HG02970 (cell line): Measurements from ENCODE around the gene KRTAP10-5.
"Not testable (repeated sequence)": the region's sequence is repeated elsewhere in the genome, so short reads cannot be mapped to it uniquely, and the experiment has no call there.

Source experiments
- ATAC-seq: cut with Tn5 transposase; IDR thresholded peaks from one replicate; pipeline ENCODE4 v1.9.1; 2021; ENCODE audit warnings: mild to moderate bottlenecking, moderate library complexity, moderate number of reproducible peaks; ENCODE audit not compliant: unreplicated experiment, low FRiP score

Gene KRTAP10-5

DNA sequence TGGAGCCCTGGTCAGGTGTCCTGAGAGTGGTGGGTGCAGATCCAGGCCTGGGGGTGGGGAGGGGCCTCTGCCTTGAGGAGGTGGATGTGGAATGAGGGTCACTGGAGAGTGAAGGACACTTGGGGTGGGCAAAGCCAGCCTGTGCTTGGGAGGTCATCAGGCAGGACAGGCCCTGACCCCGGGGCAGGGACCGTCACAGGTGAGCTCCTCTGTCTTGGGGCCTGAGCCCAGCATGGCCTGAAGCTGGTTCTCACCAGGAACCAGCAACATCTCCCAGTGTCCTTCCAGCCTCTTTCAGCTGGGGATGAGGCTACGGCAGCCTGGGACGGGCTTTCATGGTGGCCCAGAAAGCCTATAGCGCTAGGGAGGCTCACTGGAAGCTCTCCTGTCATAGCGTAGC, 28.3 kb downstream of the KRTAP10-5 start:
- ATAC-seq: no peak

GRCh38 chr21:44551340-44551961, 29.0 kb downstream of the KRTAP10-5 start, which contains the start of gene KRTAP10-2:
KRTAP10-2 (minus strand) TSS chr21:44551505; CDS start chr21:44551458, 47 bp downstream.
- ATAC-seq: no peak

- no peak for ATAC-seq
These were observed 29.6 kb downstream of the KRTAP10-5 start for GRCh38 chr21:44550807-44551206.

DNA sequence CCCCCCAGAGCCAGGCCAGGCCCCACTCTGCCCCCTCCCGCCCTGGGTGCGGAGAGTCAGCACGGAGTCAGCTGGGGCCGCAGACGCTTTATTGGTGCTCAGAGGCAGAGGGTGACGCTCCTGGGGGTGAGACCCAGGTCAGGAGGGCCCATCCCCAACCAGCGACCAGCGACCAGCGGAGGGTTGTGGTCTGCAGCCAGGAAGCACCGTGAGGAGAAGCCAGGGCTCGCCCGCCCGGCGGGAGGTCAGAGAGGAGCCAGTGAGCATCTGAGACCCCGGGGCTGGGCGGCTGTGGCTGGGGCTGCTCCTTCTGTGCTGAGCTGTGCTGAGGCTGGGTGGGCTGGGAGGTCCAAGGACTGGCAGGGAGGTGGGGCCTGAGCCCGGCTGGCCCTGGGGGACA, 30.1 kb downstream of the KRTAP10-5 start:
- not testable (repeated sequence) for ATAC-seq

- ATAC-seq: no peak
These were observed 30.7 kb downstream of the KRTAP10-5 start for GRCh38 chr21:44549525-44550211.

- ATAC-seq: no peak
These were observed 31.5 kb downstream of the KRTAP10-5 start for GRCh38 chr21:44548922-44549321.

DNA sequence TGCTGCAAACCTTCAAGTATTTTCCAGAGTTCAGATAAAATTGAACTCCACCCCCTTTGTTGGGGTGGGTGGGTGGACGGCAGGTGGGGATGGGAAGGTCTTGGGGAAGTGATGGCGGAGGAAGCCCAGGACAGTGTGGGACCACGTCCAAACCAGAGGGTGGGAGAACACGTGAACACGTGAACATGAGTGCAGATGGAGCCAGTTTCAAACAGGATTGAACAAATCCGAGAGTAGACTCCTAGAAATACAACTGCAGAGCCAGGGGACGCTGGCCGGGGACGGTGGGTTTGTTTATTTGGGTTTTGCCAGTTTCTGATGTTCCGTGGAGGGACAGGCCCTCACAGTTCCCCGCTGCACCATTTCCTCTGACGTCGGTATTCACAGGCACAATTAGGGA, 32.0 kb downstream of the KRTAP10-5 start:
- ATAC-seq: no peak

- no peak for ATAC-seq
These were observed 32.6 kb downstream of the KRTAP10-5 start for GRCh38 chr21:44547656-44548331.

DNA sequence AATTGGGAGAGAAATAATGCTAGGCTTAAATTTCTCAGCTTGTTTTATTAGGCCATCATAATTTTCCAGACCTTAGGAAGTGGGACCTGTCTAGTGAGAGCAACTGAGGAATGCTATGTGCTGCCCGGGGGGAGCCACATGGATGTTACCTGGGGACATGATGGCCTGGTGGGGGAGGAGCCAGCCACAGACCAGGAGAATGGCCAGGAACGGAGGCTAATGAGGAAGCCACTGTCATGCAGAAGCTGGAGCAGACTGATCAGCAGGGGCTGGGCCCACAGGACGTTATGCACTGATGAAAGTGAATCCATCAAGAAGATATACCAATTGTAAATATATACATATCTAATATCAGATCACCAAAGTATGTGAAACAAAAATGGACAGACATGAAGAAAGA, 35.8 kb downstream of the KRTAP10-5 start:
- ATAC-seq: no peak

GRCh38 chr21:44542716-44543115, 37.7 kb downstream of the KRTAP10-5 start:
- no peak for ATAC-seq

DNA sequence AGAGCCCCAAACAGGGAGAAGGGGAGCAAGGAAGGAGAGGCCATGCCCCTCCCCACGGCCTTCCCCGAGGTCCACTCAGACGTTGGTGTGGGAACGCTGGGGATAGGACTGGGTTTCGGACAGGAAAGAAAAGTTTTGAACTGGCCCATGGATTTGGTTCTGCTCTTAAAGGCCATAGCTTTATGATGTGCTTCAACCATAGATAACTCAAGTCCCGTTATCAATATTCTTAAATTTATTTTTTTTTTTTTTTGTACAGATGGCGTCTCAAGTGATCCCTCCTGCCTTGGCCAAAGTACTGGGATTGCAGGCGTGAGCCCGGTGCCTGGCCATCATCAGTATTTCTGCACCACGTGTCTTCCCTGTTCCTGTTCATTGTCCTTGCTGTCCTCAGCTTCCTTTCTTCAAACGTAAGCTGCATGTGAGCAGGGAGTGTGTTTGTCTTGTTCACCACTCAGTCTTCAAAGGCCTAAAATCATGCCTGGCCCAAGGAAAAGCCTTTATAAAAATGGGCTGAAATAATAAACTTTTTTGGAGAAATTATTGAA, 39.6 kb downstream of the KRTAP10-5 start:
- no peak for ATAC-seq

DNA sequence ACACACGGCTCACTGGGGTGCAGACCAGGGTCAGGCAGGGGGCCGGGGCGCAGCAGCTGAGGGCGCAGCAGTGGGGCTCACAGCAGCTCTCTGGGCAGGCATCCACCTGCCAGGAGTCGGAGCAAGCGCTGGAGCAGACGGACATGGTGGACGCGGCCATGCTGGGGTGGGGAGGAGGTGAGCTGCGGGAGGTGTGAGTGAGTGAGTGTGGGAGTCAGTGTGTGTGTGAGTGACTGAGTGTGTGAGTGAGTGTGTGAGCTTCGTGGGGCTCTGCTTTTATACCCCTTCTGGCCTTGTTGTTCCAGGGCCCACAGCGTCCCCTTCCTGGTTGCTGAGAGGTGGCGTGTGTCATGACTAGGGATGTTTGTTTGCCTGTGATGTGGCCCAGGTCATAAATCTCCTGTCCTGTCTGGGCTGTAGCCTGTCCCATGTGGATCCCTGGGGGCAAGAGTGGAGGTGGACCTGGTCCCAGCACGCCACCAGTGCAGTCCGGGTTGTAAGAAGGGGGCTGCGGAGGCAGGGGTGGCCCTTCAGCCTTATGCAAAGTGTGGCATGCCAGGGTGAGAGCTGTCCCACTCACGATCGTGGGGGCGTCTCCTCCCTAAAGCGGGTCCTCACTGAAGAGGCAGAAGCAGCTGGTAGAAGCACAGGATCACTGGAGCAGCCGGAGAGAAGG, 40.3 kb downstream of the KRTAP10-5 start, which contains the start of gene KRTAP10-1:
KRTAP10-1 (minus strand) TSS at position 205 of the 676 bp plus-strand sequence; CDS start at position 160, 45 bp downstream.
- ATAC-seq: no peak

DNA sequence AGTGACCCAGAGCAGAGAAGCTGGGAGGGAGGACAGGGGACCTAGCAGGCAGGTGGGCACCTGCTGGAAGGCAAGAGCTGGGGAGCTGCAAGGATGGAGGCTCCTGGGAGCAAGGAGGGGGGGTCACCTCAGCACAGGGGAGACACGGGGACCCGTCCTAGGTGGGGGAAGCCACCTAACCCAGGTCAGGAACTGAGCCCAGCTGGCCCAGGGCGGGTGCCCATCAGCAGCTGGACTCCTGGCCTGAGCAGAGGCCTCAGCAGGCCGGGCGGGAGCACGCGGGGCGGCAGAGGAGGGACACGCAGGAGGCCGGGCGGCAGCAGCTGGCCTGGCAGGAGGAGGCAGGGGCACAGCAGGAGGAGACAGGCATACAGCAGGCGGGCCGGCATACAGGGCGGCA, 41.4 kb downstream of the KRTAP10-5 start:
- no peak for ATAC-seq

- no peak for ATAC-seq
These were observed 42.2 kb downstream of the KRTAP10-5 start for GRCh38 chr21:44537930-44538911.

DNA sequence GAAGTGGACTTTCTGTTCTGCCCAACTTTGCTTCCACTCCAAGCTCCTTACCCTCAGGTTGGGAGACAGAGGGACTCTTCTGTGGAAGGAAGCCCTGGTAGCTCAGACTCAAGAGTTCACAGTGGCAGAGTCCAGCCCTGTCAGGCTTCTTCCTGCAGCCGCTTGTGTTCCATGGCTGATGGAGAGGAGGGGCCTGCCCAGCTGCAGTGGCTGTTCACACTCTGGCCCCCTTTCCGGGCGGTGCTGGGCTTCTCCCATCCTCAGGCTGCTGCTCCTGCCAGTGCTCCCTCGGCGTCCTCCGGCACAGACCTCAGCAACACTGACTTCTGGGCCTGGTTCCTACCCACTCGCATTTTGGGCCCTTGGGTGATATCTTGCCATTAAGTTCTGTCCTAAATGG, 44.4 kb downstream of the KRTAP10-5 start:
- ATAC-seq: no peak

- ATAC-seq: no peak
These were observed 45.7 kb downstream of the KRTAP10-5 start for GRCh38 chr21:44534688-44535087.

GRCh38 chr21:44533891-44534627, 46.3 kb downstream of the KRTAP10-5 start:
- ATAC-seq: no peak

GRCh38 chr21:44533121-44533890, 47.1 kb downstream of the KRTAP10-5 start:
- ATAC-seq: no peak
